GM23338 (cell line): ENCODE measurements around the gene PDP2. TPM values are rescaled to one million over a fixed set of nuclear protein-coding genes. Genes with fewer than 3 reads are reported as not detected.

Experiments used
- ATAC-seq: fragments of 200-7000 bp; cut with Tn5 transposase; 3 replicates; pipeline ENCODE4 v1.9.1; 2020
- DNase-seq: peaks from one replicate; pipeline ENCODE4 v3.0.0-alpha.2; 2015; ENCODE audit warnings: low spot score
- H2AFZ ChIP-seq: fragments of 200-600 bp; sonication (generic); 2 replicates; pipeline ENCODE4 v1.8.0; 2016; ENCODE audit warnings: antibody characterized with exemption, mild to moderate bottlenecking, moderate library complexity
- H3F3A ChIP-seq: fragments of 200-600 bp; sonication (generic); replicated peaks from 2 replicates; pipeline ENCODE4 v1.8.0; 2017; ENCODE audit warnings: antibody characterized with exemption, mixed run types, low read depth
- H3K27ac ChIP-seq: fragments of 200-600 bp; sonication (generic); 2 replicates; pipeline ENCODE4 v1.6.1; 2016; ENCODE audit warnings: low read depth
- H3K27me3 ChIP-seq: fragments of 200-600 bp; sonication (generic); 2 replicates; pipeline ENCODE4 v1.8.0; 2016; ENCODE audit warnings: mild to moderate bottlenecking, mixed run types, moderate library complexity; ENCODE audit not compliant: insufficient read depth
- H3K36me3 ChIP-seq: fragments of 200-600 bp; sonication (generic); 2 replicates; pipeline ENCODE4 v1.8.0; 2016; ENCODE audit warnings: mild to moderate bottlenecking; ENCODE audit not compliant: insufficient read depth
- H3K4me1 ChIP-seq: fragments of 200-600 bp; sonication (generic); 2 replicates; pipeline ENCODE4 v1.8.0; 2016; ENCODE audit warnings: mild to moderate bottlenecking, moderate library complexity; ENCODE audit not compliant: insufficient read depth
- H3K4me2 ChIP-seq: fragments of 200-600 bp; sonication (generic); 2 replicates; pipeline ENCODE4 v1.7.1; 2017; ENCODE audit warnings: mixed run types
- H3K4me3 ChIP-seq: fragments of 200-600 bp; sonication (generic); 2 replicates; pipeline ENCODE4 v1.6.1; 2016; ENCODE audit warnings: mixed run types
- H3K79me2 ChIP-seq: fragments of 200-600 bp; sonication (generic); replicated peaks from 2 replicates; pipeline ENCODE4 v1.8.0; 2017; ENCODE audit warnings: mild to moderate bottlenecking; ENCODE audit not compliant: insufficient read depth
- H3K9me2 ChIP-seq: fragments of 200-600 bp; sonication (generic); 2 replicates; pipeline ENCODE4 v1.8.0; 2017; ENCODE audit not compliant: insufficient read depth
- H4K20me1 ChIP-seq: fragments of 200-600 bp; sonication (generic); replicated peaks from 2 replicates; pipeline ENCODE4 v1.8.0; 2017; ENCODE audit warnings: mild to moderate bottlenecking; ENCODE audit not compliant: insufficient read depth
- H3K27ac Mint-ChIP-seq: 2 replicates; pipeline ENCODE4 v1.8.0; 2020; ENCODE audit warnings: inconsistent platforms, mild to moderate bottlenecking, moderate library complexity, mixed read lengths
- H3K27me3 Mint-ChIP-seq: 3 replicates; pipeline ENCODE4 v1.8.0; 2022; ENCODE audit warnings: low read depth, mild to moderate bottlenecking, moderate library complexity, mixed read lengths, inconsistent platforms; ENCODE audit not compliant: insufficient read depth, poor library complexity
- H3K36me3 Mint-ChIP-seq: 3 replicates; pipeline ENCODE4 v1.8.0; 2021; ENCODE audit warnings: low read depth, mild to moderate bottlenecking, inconsistent platforms, moderate library complexity, mixed read lengths
- H3K4me1 Mint-ChIP-seq: 3 replicates; pipeline ENCODE4 v1.8.0; 2020; ENCODE audit warnings: mild to moderate bottlenecking, inconsistent platforms, mixed read lengths
- H3K4me3 Mint-ChIP-seq: 3 replicates; pipeline ENCODE4 v1.8.0; 2021; ENCODE audit warnings: moderate library complexity, mild to moderate bottlenecking, inconsistent platforms, mixed read lengths
- H3K9me3 Mint-ChIP-seq: 3 replicates; pipeline ENCODE4 v1.8.0; 2020; ENCODE audit warnings: moderate library complexity, mild to moderate bottlenecking, inconsistent platforms, mixed read lengths
- CREB1 ChIP-seq: fragments of 250-450 bp; sonication (Bioruptor Pico); IDR thresholded peaks from 2 replicates; pipeline ENCODE4 v1.5.0; 2020; ENCODE audit warnings: low read depth, mild to moderate bottlenecking, moderate library complexity
- CTCF ChIP-seq, 2 experiments: fragments of 200-600 bp in 1 of 2; sonication (generic) in 1 of 2; conservative IDR thresholded peaks; 2 replicates each; pipeline versions ENCODE4 v1.5.1 to v1.6.1; 2016 to 2017; ENCODE audit warnings: antibody characterized with exemption in 2 of 2, low read depth in 2 of 2, mild to moderate bottlenecking in 2 of 2, moderate library complexity in 1 of 2
- ETS1 ChIP-seq: IDR thresholded peaks from 2 replicates; pipeline ENCODE4 v1.6.1; 2016; ENCODE audit warnings: antibody characterized with exemption
- EZH2 ChIP-seq: fragments of 200-600 bp; sonication (generic); IDR thresholded peaks from one replicate; pipeline ENCODE4 v1.8.0; 2017; ENCODE audit warnings: antibody characterized with exemption, mild to moderate bottlenecking, low read depth; ENCODE audit not compliant: unreplicated experiment
- EZH2phosphoT487 ChIP-seq: fragments of 200-600 bp; sonication (generic); IDR thresholded peaks from one replicate; pipeline ENCODE4 v1.8.1; 2018; ENCODE audit warnings: antibody characterized with exemption; ENCODE audit not compliant: unreplicated experiment
- JUNB ChIP-seq: IDR thresholded peaks from one replicate; pipeline ENCODE4 v1.6.1; 2016; ENCODE audit warnings: antibody characterized with exemption; ENCODE audit not compliant: unreplicated experiment
- NANOG ChIP-seq: IDR thresholded peaks from 2 replicates; pipeline ENCODE4 v1.6.1; 2016; ENCODE audit warnings: antibody characterized with exemption, borderline replicate concordance
- POLR2AphosphoS5 ChIP-seq: IDR thresholded peaks from 2 replicates; pipeline ENCODE4 v1.6.1; 2016; ENCODE audit warnings: antibody characterized with exemption, low read depth
- STAT1 ChIP-seq: IDR thresholded peaks from one replicate; pipeline ENCODE4 v1.6.1; 2016; ENCODE audit warnings: antibody characterized with exemption; ENCODE audit not compliant: unreplicated experiment
- ZNF114 ChIP-seq: fragments of 250-450 bp; sonication (Bioruptor Pico); IDR thresholded peaks from 2 replicates; pipeline ENCODE4 v1.5.0; 2020; ENCODE audit warnings: mild to moderate bottlenecking, moderate library complexity
- ZNF331 ChIP-seq: fragments of 250-450 bp; sonication (Bioruptor Pico); IDR thresholded peaks from 2 replicates; pipeline ENCODE4 v1.5.0; 2020; ENCODE audit warnings: low read depth, mild to moderate bottlenecking, moderate library complexity
- ZNF462 ChIP-seq: fragments of 250-450 bp; sonication (Bioruptor Pico); IDR thresholded peaks from 2 replicates; pipeline ENCODE4 v1.5.0; 2020; ENCODE audit warnings: mild to moderate bottlenecking, moderate library complexity
- polyA plus RNA-seq: library from polyadenylated mRNA; unstranded; fragments of >200 nt; fragmentation: Nextera tagmentation; extraction: Ambion mirVana; gene quantifications from 2 replicates; pipeline ENCODE4 v1.2.1, GENCODE V29; 2016
- total RNA-seq: library from RNA; depleted of rRNA; stranded (reverse); fragments of >200 nt; shearing (Covaris generic); gene quantifications from 2 replicates; pipeline ENCODE4 v1.2.3, GENCODE V29; 2014

The PDP2 gene
- total and polyA plus RNA-seq, 2 experiments from 2014 or later, result 9.0 to 23.2 TPM

GRCh38 chr16:66871840-66872239, 8.5 kb upstream of the PDP2 start (continued):
- TF ChIP-seq CTCF (conservative IDR thresholded peaks at IDR 0.05; ENCODE audit: low read depth in 2 of 2) (no peak), EZH2phosphoT487 (no peak), ZNF331 (CRISPR knock-in tag) (no peak)

- H3K27me3 Mint-ChIP-seq, result peaks cover 8% of the 10 kb centered on the region
- no peak for TF ChIP-seq EZH2
- no peak for TF ChIP-seq STAT1
- no peak for TF ChIP-seq JUNB
- no peak for TF ChIP-seq ZNF462 (CRISPR knock-in tag)
- TF ChIP-seq ZNF331 (CRISPR knock-in tag), result no peak
- TF ChIP-seq NANOG, result no peak
- no peak for TF ChIP-seq EZH2phosphoT487
- TF ChIP-seq CREB1 (CRISPR knock-in tag), result no peak
- TF ChIP-seq POLR2AphosphoS5, result no peak
- TF ChIP-seq ETS1, result no peak
- TF ChIP-seq ZNF114 (CRISPR knock-in tag), result no peak
- no peak overlapping the region; the same call in 1 of the 2 replicates for H3K27ac Mint-ChIP-seq
- Histone ChIP-seq H3K27ac (0 out of 2 replicates have a peak overlapping the region, but pooled peaks have one; percentile 39), H3K79me2 (no peaks in the 10 kb centered on the region), H2AFZ (peak overlapping the region; percentile 100), H3K36me3 (no peaks in the 10 kb centered on the region), H4K20me1 (no peaks in the 10 kb centered on the region), H3K27me3 (no peaks in the 10 kb centered on the region), H3K4me3 (peak overlapping the region; percentile 61), H3K4me2 (peak overlapping the region; percentile 75), H3F3A (peaks cover 10% of the 10 kb centered on the region; the same call in 1 of the 2 replicates), H3K4me1 (no peaks in the 10 kb centered on the region), H3K9me2 (no peaks in the 10 kb centered on the region)
- H3K4me1 Mint-ChIP-seq, result peaks cover 11% of the 10 kb centered on the region
- H3K4me3 Mint-ChIP-seq, result peak overlapping the region; percentile 81
- no peak for DNase-seq
- H3K9me3 Mint-ChIP-seq, result no peaks in the 10 kb centered on the region
- H3K36me3 Mint-ChIP-seq, result no peaks in the 10 kb centered on the region
- no peak for ATAC-seq
These were observed 7.8 kb upstream of the PDP2 start for GRCh38 chr16:66872559-66872942.
